Kidney epithelial cell (primary cell): ENCODE data around the gene ZACN. TPM values are rescaled to one million over a fixed set of nuclear protein-coding genes. Genes with fewer than 3 reads are reported as not detected.
"Not testable (repeated sequence)": the region's sequence is repeated elsewhere in the genome, so short reads cannot be mapped to it uniquely, and the experiment has no call there.

Experiments used
- DNase-seq: peaks from one replicate; pipeline ENCODE4 v3.0.0-alpha.2; 2010; ENCODE audit warnings: low read depth
- H3K27me3 ChIP-seq: 2 replicates; pipeline ENCODE4 v1.6.0; 2011; ENCODE audit warnings: low read length; ENCODE audit not compliant: control insufficient read depth, insufficient read depth
- H3K36me3 ChIP-seq: 2 replicates; pipeline ENCODE4 v1.5.1; 2011; ENCODE audit warnings: low read length; ENCODE audit not compliant: control insufficient read depth, insufficient read depth
- H3K4me3 ChIP-seq: 2 replicates; pipeline ENCODE4 v1.5.1; 2011; ENCODE audit warnings: low read depth, mild to moderate bottlenecking, control low read depth, low read length
- total RNA-seq: library from RNA; depleted of rRNA; stranded (reverse); fragments of >200 nt; gene quantifications from 2 replicates; pipeline ENCODE4 v1.2.3, GENCODE V29; 2015
- TF ChIP-seq, protein P1 (sequence below): IDR thresholded peaks from 2 replicates; pipeline ENCODE4 v1.5.1; 2011; ENCODE audit warnings: mild to moderate bottlenecking, moderate library complexity, low read length, control low read depth, inconsistent platforms; ENCODE audit not compliant: insufficient read depth, poor library complexity, severe bottlenecking

The ZACN gene
- total RNA-seq, 1 donor from 2014 or later, result not detected

DNA sequence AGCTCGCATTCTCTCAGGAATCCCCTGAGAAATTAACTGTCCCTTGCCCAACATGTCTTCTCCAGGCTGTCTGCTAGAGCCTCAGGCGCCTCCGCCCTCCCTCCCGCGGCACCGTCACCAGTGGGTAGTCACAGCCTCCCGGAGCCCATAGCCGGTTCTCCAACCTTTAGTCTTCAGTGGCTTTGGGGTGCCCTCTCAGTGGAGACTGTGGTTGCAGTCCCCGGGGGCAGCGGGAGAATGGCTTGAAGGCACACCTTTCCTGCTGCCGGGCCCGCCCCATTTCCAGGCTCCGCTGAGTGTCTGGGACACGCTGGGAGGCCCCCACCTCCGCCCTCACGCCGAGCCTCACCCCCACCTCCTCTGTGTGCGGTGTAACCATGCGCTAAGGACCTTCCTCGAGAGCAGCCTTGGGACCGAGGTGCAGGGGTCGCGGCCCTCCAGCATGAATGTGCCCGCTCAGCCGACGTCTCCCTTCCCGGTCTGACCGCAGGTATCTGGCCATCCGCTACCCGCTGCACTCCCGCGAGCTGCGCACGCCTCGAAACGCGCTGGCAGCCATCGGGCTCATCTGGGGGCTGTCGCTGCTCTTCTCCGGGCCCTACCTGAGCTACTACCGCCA, 2.7 kb upstream of the ZACN start:
- Histone ChIP-seq H3K4me3 (no peak overlapping the region), H3K27me3 (peaks cover 78% of the 10 kb centered on the region), H3K36me3 (no peaks in the 10 kb centered on the region)
- TF ChIP-seq, protein P1, sequence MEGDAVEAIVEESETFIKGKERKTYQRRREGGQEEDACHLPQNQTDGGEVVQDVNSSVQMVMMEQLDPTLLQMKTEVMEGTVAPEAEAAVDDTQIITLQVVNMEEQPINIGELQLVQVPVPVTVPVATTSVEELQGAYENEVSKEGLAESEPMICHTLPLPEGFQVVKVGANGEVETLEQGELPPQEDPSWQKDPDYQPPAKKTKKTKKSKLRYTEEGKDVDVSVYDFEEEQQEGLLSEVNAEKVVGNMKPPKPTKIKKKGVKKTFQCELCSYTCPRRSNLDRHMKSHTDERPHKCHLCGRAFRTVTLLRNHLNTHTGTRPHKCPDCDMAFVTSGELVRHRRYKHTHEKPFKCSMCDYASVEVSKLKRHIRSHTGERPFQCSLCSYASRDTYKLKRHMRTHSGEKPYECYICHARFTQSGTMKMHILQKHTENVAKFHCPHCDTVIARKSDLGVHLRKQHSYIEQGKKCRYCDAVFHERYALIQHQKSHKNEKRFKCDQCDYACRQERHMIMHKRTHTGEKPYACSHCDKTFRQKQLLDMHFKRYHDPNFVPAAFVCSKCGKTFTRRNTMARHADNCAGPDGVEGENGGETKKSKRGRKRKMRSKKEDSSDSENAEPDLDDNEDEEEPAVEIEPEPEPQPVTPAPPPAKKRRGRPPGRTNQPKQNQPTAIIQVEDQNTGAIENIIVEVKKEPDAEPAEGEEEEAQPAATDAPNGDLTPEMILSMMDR, result no peak
- no peak for DNase-seq

DNA sequence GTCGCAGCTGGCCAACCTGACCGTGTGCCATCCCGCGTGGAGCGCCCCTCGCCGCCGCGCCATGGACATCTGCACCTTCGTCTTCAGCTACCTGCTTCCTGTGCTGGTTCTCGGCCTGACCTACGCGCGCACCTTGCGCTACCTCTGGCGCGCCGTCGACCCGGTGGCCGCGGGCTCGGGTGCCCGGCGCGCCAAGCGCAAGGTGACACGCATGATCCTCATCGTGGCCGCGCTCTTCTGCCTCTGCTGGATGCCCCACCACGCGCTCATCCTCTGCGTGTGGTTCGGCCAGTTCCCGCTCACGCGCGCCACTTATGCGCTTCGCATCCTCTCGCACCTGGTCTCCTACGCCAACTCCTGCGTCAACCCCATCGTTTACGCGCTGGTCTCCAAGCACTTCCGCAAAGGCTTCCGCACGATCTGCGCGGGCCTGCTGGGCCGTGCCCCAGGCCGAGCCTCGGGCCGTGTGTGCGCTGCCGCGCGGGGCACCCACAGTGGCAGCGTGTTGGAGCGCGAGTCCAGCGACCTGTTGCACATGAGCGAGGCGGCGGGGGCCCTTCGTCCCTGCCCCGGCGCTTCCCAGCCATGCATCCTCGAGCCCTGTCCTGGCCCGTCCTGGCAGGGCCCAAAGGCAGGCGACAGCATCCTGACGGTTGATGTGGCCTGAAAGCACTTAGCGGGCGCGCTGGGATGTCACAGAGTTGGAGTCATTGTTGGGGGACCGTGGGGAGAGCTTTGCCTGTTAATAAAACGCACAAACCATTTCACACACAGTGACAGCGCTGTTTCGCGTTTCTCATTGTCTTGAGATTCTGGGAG, 2.0 kb upstream of the ZACN start:
- Histone ChIP-seq H3K4me3 (no peak overlapping the region), H3K36me3 (no peaks in the 10 kb centered on the region), H3K27me3 (peaks cover 82% of the 10 kb centered on the region)
- TF ChIP-seq, protein P1, result no peak
- DNase-seq, result no peak

DNA sequence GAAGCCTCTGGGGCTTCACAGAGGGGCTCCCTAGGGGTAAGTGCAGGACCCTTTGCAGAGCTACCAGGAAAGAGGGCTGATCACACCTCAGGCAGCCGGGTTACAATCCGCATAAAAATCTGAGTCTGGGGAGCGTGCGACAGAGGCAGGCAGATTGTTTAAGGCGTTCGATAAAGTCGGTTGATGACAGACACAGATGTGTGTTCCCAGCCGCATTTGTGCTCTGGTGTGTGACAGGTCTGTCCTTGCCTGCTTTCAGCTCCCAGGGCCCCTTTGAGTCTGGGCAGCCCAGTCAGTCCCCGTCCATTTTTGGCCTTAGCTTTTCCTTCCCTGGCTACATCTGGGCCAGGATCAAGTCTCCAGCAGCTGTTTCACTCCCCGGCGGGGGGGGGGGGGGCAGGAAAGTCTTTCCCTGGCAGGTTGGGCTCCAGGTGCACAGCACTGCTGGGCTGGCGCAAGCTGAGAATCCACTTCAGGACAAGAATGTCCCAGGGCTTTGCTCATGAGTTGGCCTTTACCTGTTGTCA, 1.3 kb upstream of the ZACN start:
- DNase-seq, result no peak
- H3K4me3 ChIP-seq, result no peak overlapping the region
- TF ChIP-seq, protein P1, result no peak
- peaks cover 82% of the 10 kb centered on the region for H3K27me3 ChIP-seq
- H3K36me3 ChIP-seq, result no peaks in the 10 kb centered on the region

DNA sequence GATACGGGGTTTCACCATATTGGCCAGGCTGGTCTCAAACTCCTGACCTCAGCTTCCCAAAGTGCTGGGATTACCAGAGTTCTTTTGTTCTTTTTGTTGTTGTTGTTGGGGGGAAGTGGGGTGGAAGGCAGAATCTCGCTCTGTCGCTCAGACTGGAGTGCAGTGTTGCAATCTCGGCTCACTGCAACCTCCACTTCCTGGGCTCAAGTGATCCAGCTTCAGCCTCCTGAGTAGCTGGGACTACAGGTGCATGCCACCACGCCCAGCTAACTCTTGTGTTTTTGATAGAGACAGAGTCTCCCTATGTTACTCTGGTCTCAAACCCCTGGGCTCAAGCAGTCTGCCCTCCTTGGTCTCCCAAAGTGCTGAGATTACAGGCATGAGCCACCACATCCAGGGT, 612 bp upstream of the ZACN start:
- not testable (repeated sequence) for DNase-seq, H3K36me3 ChIP-seq, H3K4me3 ChIP-seq
- H3K27me3 ChIP-seq, result peaks cover 82% of the 10 kb centered on the region

DNA sequence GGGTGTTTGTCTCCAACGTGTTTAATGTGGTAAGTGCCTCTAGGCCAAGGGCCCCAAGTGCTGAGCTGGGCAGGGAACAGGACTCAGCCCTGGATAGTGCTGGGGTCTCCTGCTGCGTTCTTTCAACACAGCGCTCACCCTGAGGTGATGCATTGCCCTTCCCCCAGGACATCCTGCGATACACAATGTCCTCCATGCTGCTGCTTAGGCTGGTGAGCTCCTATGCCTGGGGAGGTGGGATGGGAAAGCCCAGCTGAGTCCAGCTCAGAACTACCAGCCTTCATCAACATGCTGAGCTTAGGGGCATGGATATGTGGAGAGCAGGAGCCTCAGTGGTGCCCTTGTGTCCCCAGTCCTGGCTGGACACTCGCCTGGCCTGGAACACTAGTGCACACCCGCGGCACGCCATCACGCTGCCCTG, 563 bp downstream of the ZACN start:
- Histone ChIP-seq H3K27me3 (peaks cover 70% of the 10 kb centered on the region), H3K4me3 (no peak overlapping the region), H3K36me3 (no peaks in the 10 kb centered on the region)
- TF ChIP-seq, protein P1, result no peak
- no peak for DNase-seq

DNA sequence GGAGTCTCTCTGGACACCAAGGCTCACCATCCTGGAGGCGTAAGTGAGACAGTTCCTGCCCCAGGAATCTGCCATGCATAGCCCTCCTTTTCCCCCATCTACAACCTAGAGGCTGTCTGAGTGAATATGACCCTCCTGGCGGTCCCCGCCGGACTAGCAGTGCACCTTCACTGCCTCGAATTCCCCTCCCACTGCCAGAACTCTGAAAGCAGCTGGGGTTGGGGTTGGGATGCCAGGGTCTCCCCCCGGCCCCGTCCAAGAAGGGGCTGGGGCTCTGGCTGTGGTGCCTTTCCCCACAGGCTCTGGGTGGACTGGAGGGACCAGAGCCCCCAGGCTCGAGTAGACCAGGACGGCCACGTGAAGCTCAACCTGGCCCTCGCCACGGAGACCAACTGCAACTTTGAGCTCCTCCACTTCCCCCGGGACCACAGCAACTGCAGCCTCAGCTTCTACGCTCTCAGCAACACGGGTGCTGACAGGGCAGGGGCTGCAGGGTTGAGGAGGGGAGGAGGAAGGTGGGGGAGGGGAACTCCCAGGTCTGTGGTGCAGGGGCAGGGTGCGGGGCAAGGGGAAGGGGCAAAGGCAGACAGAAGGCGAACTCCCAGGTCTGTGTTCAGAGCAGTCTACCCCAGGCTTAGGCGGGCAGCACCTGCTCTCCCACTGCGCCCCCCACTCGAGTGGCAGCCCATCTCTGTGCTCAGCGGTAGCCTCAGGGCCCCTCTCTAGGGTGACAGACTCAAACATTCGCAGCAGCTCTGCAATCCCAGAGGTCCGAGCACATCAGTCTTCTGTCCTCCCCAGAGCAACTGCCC, 1.2 kb downstream of the ZACN start:
- Histone ChIP-seq H3K36me3 (no peaks in the 10 kb centered on the region), H3K27me3 (peaks cover 64% of the 10 kb centered on the region), H3K4me3 (no peak overlapping the region)
- TF ChIP-seq, protein P1, result peak; percentile 14
- DNase-seq, result no peak
